IMR-90 (cell line): ENCODE measurements around the gene DMRT1.

Experiments used
- FOS ChIP-seq: fragments of 150-350 bp; IDR thresholded peaks from 2 replicates; pipeline ENCODE4 v1.6.1; 2016; ENCODE audit warnings: low read depth, low read length
- POLR2A ChIP-seq: IDR thresholded peaks from 2 replicates; pipeline ENCODE4 v1.6.1; 2012; ENCODE audit warnings: mild to moderate bottlenecking, low read depth, low read length
- TF ChIP-seq, protein P1 (sequence below): conservative IDR thresholded peaks from 2 replicates; pipeline ENCODE4 v1.5.1; 2012; ENCODE audit warnings: mild to moderate bottlenecking, low read depth, low read length, improper control_type of control experiment

DNA sequence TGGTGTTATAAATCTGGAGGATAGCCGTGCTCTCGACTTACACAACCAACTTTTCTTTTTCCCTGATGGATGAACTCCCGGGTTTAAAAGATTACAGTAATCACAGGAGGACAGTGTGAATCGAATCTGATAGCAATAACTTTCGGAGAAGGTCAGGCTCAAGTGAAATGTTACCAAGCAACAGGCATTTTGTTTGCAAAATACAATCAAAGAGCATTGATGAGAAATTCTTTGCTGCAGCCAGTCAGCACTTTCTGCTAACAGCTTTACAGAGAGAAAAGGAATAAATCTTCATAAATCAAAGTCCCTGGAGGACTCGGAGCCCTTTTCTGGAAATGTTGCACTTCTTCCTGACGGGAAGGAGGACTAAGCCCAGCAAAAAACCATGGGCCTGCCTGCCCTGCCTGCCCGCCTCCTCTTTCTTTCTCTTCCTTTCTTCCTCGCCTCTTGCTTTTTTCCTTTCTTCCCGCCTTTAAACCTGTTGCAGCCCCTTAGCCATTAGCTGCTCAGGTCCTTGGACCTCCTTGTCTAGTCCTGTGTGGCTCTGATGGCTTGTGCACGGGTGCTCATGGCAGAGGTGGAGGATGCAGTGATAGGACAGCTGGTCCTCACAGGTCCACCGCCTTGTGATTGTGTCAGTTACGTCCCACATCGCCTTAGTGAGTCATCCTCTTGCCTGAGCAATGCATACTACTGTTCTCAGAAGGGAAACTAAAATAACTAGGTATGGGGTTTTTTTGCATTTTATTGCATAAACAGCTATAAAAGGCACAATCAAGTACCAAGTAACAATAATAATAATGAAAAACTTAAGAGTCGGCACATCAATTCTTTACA lies 141.1 kb downstream of the DMRT1 start:
- no peak for TF ChIP-seq FOS
- TF ChIP-seq, protein P1, sequence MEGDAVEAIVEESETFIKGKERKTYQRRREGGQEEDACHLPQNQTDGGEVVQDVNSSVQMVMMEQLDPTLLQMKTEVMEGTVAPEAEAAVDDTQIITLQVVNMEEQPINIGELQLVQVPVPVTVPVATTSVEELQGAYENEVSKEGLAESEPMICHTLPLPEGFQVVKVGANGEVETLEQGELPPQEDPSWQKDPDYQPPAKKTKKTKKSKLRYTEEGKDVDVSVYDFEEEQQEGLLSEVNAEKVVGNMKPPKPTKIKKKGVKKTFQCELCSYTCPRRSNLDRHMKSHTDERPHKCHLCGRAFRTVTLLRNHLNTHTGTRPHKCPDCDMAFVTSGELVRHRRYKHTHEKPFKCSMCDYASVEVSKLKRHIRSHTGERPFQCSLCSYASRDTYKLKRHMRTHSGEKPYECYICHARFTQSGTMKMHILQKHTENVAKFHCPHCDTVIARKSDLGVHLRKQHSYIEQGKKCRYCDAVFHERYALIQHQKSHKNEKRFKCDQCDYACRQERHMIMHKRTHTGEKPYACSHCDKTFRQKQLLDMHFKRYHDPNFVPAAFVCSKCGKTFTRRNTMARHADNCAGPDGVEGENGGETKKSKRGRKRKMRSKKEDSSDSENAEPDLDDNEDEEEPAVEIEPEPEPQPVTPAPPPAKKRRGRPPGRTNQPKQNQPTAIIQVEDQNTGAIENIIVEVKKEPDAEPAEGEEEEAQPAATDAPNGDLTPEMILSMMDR: no peak
- no peak for TF ChIP-seq POLR2A
